HG03025 (cell line): ENCODE measurements around the gene STXBP1.
A peak's percentile ranks its signal among the peaks of the same experiment; 100 is the strongest.

Experiments
- ATAC-seq: cut with Tn5 transposase; IDR thresholded peaks from one replicate; pipeline ENCODE4 v1.9.1; 2021; ENCODE audit warnings: mild to moderate bottlenecking, moderate library complexity; ENCODE audit not compliant: unreplicated experiment, low FRiP score

The STXBP1 gene

DNA sequence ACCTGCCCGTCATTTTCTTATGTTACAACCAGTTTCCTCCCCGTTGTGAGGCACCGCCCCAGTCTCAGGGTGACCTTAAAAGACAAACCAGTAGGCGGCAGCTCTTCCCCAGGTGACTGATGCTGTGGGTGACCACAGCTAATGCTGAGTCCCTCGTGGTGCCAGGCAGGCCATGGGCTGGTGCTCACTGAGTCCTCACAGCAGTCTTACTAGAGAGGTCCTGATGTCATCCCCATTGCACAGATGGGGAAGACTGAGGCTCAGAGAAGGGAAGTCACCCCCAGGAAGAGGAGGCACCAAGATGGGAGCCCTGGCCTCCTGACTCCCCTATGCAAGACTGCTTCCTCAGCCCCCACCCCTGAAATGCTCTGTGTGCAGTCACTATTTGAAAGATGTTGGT, 95.7 kb downstream of the STXBP1 start:
- ATAC-seq, result no peak

GRCh38 chr9:127708952-127709587, 97.0 kb downstream of the STXBP1 start:
- ATAC-seq, result no peak

DNA sequence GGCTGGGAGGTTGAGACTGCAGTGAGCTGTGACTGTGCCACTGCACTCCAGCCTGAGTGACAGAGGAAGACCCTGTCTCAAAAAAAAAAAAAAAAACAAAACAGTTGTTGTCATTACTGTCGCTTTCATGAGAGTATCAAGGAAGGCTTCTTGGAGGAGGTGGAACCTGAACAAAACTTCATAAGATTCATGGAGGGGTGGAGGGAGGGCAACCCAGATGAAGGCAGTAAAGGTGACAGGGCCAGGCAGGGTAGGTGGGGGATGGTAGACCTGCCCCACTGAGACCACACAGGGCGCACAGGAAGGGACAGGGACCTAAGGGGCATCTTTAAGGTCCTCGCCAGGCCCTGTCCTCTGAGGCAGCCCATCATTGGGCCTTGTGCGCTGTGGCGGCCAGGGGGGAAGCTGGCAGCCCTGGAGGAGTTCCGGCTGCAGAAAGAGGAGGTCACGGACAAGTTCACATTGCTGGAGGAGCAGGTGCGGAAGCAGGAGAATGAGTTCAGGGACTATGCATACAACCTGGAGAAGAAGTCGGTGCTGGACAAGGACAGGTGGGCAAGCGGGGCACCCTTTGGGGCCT, 98.2 kb downstream of the STXBP1 start:
- no peak for ATAC-seq

GRCh38 chr9:127711226-127711701, 99.2 kb downstream of the STXBP1 start:
- no peak for ATAC-seq

DNA sequence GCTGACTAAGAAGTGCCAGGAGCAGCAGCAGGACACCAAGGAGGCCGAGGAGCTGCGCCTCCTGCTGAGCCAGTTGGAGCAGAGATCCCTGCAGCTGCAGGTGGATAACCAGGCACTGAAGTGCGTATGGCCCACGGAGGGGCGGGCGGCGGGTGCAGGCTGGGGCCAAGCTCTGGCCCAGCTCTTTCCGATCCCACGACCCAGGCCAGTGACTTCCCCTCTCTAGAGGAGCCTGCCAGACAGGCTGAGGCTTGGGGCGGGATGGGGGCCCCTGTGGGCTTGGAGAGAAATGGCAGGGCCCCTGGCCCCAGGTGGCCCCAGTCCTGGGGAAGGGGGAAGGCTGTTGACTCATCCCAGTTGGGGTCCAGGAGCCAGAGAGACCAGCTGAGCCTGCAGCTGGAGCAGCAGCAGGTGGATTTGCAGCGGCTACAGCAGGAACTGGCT, 99.8 kb downstream of the STXBP1 start:
- no peak for ATAC-seq

- no peak for ATAC-seq
Measured at GRCh38 chr9:127712371-127712770, 100.3 kb downstream of the STXBP1 start.

DNA sequence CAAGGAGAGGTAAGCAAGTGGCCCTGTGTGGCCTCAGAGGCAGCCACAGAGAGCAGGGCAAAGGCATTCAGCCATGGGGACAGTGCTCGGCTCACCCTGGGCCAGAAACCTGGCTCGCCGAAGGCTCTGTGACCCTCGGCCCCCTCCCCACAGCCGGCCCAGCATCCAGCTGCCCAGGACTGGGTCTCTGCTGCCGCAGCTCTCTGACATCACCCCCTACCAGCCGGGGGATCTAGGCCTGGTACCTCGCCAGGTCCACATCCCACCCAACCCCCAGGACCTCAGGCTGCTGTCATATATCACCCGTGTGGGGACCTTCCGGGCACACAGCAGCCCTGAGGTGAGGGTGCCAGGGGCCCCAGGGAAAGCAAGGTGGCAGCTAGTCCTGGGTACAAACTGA, 100.8 kb downstream of the STXBP1 start:
- ATAC-seq, result no peak

DNA sequence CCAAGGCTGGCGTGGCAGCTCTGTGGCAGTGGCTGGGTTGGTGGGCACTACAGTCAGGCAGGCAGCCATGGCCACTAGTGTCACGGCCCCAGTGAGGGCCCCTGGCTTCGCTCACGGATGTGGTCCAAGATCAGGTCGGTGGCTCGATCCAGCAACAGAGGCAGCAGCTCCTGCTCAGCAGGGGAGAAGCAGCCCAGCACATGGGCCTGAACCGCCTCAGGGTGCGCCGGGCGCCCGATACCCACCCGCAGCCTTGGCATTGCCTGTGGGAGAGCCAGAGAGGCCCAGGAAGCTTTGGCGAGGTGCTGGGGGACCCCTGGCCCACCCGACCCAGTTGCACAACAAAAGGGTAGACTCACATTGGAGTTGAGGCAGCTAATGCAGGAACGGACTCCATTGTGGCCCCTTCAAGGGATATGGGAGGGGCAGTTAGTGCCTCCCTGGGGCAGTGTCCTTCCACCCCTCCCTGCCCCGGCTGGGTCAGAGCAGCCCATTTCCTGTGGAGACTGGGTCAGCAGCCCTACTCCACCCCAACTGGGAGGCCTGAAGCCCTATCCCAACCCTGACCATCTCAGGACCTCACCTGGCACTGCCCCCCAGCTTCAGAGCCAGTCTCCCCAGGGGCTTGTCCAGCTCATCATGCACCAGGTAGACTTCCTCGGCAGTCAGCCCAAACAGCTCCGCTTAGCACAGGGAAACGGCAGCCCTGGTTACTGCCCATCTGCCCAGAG, 102.1 kb downstream of the STXBP1 start:
- no peak for ATAC-seq

DNA sequence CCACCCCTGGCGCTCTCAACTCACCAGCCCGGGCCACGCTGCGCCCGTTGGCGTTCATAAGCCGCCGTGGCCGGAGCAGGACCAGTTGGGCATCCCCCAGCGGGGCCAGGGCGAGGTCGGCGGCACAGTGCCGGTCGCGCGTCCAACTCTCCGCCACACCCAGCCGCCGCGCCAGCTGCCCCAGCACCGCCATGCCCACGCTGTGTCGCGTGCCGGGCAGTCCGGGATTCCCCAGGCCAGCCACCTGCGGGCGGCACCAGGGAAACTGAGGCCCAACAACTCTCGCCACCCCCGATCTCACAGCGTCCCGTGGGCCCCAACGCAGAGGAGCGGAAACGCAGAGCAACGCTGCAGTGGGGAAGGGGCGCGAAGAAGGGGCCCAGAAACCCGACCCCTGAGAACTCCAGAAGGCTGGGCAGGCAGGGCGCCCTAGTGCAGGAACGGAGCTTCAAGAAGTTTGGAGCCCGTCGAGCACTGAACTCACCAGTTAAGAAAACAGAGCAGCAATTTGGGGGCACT, 102.9 kb downstream of the STXBP1 start:
- ATAC-seq, result peak; percentile 10

GRCh38 chr9:127715470-127716337, 103.6 kb downstream of the STXBP1 start, which contains the start of the genes PTRH1 and TTC16:
TSS of gene PTRH1 (minus strand) at chr9:127715663. CDS start at chr9:127715639, 24 bp downstream.
TSS of gene TTC16 (plus strand) at chr9:127716079. CDS start at chr9:127716146, 67 bp downstream.
- peak; percentile 89 for ATAC-seq

DNA sequence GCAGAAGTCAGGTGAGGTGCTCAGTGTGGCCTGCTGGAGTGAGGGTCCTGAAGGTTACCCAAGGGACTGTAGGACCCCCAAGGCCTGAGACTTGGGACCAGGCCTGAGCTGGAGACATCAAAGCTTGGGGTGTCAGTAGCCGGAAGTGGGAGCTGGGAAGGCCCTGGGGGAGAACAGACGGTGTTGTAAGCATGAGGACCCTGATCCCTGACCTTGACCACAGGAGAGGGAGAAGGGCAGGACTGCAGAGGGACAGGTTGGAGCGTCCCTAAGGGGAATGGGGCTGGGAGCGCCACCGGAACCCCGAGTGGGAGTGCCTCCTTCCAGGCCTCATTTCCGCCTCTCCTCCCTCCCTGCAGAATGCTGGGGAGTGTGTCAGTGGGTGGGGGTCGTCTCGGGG, 104.3 kb downstream of the STXBP1 start:
- ATAC-seq, result no peak

GRCh38 chr9:127717766-127718165, 105.7 kb downstream of the STXBP1 start:
- ATAC-seq, result no peak

GRCh38 chr9:127720031-127720864, 108.2 kb downstream of the STXBP1 start:
- no peak for ATAC-seq

DNA sequence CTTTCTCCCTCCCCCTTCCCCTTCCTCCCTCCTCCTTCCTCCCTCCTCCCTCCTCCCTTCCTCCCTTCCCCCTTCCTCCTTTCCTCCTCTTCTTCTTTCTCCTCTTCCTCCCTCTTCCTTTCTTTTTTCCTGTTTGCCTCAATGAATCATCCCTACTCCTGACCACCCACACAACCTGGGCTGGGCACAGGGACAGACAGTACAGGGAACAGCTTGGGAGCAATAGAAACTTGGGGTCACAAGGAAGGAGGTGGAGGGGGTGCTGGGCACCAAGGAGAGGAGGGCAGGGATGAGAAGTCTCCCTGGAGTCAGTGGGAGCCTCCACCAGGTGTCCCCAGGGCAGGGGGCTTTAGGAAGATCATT, 108.8 kb downstream of the STXBP1 start:
- no peak for ATAC-seq

DNA sequence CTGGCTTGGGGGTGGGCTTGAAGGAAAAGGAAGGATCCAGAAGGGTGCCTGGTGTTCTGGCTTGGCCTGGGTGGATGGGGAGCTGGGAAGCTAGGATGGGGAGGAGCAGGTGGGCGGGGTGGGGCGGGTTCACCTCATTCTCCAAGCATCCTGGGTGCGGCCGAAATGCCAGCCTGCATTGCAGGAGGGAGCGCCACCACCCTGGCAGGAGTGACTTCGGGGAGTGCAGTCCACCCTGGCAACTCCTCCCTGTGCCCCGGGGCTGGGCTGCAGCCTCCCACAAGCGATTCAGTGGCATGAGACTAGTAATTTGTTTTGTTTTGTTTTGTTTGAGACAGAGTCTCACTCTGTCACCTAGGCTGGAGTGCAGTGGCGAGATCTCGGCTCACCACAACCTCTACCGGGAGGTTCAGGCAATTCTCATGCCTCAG, 109.3 kb downstream of the STXBP1 start:
- ATAC-seq, result no peak

- ATAC-seq, result no peak
Measured at GRCh38 chr9:127722055-127722745, 110.1 kb downstream of the STXBP1 start.

GRCh38 chr9:127723013-127723412, 110.9 kb downstream of the STXBP1 start:
- no peak for ATAC-seq

- no peak for ATAC-seq
Measured at GRCh38 chr9:127723444-127723843, 111.4 kb downstream of the STXBP1 start.

DNA sequence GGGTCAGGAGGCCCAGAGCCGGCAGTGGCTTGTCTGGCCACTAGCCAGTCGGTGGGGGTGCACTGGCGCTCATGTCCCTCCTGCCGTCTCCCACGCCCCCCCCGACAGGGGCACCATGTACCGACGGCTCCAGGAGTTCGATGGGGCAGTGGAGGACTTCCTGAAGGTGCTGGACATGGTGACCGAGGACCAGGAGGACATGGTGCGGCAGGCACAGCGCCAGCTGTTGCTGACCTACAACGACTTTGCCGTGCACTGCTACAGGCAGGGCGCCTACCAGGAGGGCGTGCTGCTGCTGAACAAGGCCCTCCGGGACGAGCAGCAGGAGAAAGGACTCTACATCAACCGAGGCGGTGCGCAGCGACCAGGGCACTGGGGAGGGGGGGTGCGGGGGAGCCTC, 111.9 kb downstream of the STXBP1 start:
- no peak for ATAC-seq
